Choroid plexus epithelial cell (primary cell): ENCODE data around the gene PCDHGC4.
A peak's percentile ranks its signal among the peaks of the same experiment; 100 is the strongest.

ENCODE experiments used
- DNase-seq: peaks from one replicate; pipeline ENCODE4 v3.0.0-alpha.2; 2010; ENCODE audit warnings: low read depth
- H3K4me3 ChIP-seq: 2 replicates; pipeline ENCODE4 v1.5.1; 2011; ENCODE audit warnings: low read depth, mild to moderate bottlenecking, control low read depth, low read length, moderate library complexity
- CTCF ChIP-seq: conservative IDR thresholded peaks from 2 replicates; pipeline ENCODE4 v1.5.1; 2011; ENCODE audit warnings: low read depth, mild to moderate bottlenecking, control low read depth, inconsistent platforms, low read length, moderate library complexity

Gene PCDHGC4

GRCh38 chr5:141495453-141495811, 10.6 kb downstream of the PCDHGC4 start:
- H3K4me3 ChIP-seq = peak overlapping the region; percentile 36
- no peak for DNase-seq
- no peak for TF ChIP-seq CTCF

GRCh38 chr5:141496038-141496437, 11.2 kb downstream of the PCDHGC4 start:
- no peak overlapping the region for H3K4me3 ChIP-seq
- DNase-seq = peak; percentile 94
- no peak for TF ChIP-seq CTCF

GRCh38 chr5:141501761-141502160, 16.9 kb downstream of the PCDHGC4 start:
- H3K4me3 ChIP-seq = no peak overlapping the region
- DNase-seq = no peak
- TF ChIP-seq CTCF = no peak

- DNase-seq = no peak
- H3K4me3 ChIP-seq = no peak overlapping the region
- TF ChIP-seq CTCF = no peak
Observed at GRCh38 chr5:141503681-141504080, 18.9 kb downstream of the PCDHGC4 start.

- TF ChIP-seq CTCF = no peak
- DNase-seq = no peak
- H3K4me3 ChIP-seq = no peak overlapping the region
Observed at GRCh38 chr5:141504216-141504615, 19.4 kb downstream of the PCDHGC4 start.

GRCh38 chr5:141506381-141507155, 21.7 kb downstream of the PCDHGC4 start:
- no peak overlapping the region for H3K4me3 ChIP-seq
- TF ChIP-seq CTCF = no peak
- no peak for DNase-seq
